Breast epithelium (tissue), 3 donors: ENCODE measurements around the gene ANTXR1.

Experiments used
- CTCF ChIP-seq, 3 donors: fragments of 450-650 bp; IDR thresholded peaks; one replicate each; pipeline ENCODE4 v1.5.1; 2016 to 2017; ENCODE audit warnings: antibody characterized with exemption in 3 of 3, mild to moderate bottlenecking in 3 of 3, moderate library complexity in 3 of 3
- POLR2A ChIP-seq: fragments of 450-650 bp; IDR thresholded peaks from one replicate; pipeline ENCODE4 v1.6.1; 2016; ENCODE audit warnings: antibody characterized with exemption, mild to moderate bottlenecking, moderate library complexity

GRCh38 chr2:69221512-69221911 is 208.5 kb downstream of the ANTXR1 start:
- TF ChIP-seq CTCF (IDR thresholded peaks at IDR 0.05) (no peak), POLR2A (no peak)
